ENCODE results near the gene GZF1.
A peak's percentile ranks its signal among the peaks of the same experiment; 100 is the strongest.

Gene GZF1

DNA sequence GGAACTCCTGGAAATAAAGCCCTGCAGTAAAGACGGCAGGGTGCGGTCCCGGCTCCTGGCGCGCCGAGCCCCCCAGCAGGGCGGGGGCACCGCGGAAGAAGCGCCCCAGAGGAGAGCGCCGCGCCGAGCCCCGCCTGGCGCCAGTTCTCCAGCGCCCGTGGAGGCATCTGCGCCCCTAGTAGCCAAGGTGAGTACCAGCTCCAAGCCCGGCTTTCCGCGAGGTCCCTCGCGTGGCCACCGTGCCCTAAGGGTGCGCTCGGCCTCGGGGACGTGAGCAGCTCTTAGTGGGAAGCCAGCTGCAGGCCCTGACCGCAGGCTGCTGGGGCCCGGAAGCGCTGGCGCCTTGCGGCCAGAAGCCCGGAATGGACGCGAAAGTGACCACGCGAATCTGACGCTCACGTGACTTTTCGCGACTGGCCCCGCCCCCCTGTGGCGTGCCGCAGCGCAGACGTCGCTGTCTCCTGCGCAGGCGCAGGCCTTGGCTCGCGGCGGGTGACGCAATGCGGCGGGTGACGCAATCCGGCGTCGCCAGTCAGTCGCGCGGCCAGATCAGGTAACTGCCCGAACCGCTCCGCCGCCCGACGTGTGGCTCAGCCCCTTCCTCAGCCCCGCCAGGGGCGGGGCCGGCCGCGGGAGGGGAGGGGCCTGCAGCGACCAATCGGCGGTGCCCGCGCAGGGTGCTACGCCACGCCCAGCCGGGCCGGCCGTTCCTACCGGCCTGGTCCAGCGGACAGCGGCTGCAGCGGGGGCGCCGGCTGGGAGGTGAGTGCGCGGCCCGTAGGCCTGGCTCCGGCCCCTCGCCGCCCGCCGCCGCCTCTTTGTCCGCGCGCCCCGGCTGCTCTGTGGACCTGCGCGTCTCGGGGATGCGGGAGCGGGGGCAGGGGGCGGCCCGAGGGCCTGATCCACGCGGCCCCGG, at the start of gene GZF1:
Gene GZF1, plus strand, starts transcription at position 707 of the 916 bp plus-strand sequence. CDS start 2,202 bp downstream, outside the sequence.
- peak; percentile 98 to 99 for DNase-seq

DNA sequence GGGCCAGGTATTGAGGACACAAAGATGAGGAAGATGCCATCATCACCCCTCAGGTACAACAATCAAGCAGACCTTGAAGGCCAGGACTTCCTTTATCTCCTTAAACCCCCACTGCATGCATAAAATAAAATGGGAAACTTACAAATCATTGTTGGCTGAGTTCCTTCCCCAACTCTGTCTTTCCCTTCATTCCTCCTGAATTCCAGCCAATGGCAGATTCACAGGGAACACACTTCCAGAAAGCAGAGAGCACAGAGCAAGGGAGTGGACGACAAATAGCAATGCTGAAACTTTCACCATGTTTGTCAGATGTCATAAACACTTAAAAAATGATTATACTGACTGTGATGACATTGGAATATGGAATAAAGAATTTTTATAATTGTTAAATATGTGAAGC, 48.7 kb upstream of the GZF1 start:
- no peak for DNase-seq

DNA sequence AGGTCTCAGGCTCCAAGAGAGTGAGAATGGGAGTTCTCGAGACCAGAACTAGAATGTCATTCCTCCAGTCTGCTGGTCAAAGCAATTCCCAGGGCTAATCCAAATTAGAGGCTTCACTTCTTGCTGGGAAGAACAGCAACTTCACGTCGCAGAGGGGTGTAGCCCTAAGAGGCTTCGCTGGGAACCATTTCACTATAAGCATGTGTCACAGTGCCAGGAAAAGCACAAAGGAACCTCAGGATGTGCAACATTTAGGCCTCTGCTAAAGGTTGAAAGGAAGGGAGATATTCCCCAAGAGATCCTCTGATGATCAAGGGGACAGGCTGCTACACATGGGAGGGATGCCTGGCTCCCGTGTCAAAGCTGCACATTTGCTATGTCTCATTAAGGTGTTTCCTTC, 47.3 kb upstream of the GZF1 start:
- no peak for DNase-seq

DNA sequence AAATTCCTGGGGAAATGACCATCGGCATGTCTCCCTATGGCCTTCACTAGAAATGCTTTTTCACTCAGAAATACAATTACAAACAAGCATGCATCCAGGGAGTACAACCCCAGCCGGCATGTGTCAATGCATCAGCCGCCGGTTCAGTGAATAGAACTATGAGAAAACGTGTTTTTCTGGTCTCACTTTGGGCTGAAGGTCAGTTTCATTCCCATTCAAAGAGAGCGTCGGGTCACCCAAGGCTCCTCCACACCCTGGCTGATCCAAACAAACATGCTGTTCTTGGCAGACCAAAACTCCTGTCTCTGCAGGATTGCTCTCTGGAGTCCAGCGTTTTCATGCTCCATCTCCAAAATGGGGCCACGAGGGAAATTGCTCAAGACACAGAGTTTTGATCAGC, 46.9 kb upstream of the GZF1 start:
- DNase-seq = no peak

DNA sequence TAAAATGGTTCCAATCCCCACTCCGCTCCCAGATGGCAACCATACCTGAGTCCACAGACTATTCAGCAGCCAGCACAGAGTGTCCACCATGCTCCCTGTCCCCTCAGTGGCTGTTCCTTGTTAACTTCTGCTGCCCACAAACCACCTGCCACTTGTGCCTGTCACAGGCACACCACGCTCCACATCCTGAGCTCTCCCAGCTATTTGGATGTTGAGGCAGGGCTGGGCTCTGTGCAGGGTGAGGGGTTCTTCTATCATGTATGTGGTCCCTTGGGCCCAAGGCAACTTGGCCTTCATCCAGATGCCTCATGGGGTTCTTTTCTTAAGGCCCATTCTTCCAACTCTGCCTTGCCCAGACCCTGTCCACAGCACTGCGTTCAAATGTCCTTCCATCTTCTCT, 45.4 kb upstream of the GZF1 start:
- no peak for DNase-seq

DNA sequence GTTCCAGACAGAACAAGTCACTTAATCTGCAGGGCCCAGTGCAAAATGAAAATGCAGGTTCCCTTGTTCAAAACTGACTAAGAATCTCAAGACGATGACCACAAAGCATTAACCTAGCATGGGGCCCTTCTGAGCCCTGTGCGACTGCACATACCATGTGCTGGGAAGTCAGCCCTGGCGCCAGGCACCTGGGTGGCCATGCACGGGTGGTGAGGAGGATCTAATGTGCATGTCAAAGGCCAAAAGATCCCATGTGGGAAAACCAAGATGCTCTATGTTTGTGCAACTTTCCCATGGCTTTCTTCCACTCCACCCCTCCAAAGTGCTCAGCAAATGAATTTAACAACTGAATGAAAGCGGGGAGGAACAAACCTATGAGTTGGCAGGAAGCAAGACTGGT, 44.9 kb upstream of the GZF1 start:
- DNase-seq = no peak

DNA sequence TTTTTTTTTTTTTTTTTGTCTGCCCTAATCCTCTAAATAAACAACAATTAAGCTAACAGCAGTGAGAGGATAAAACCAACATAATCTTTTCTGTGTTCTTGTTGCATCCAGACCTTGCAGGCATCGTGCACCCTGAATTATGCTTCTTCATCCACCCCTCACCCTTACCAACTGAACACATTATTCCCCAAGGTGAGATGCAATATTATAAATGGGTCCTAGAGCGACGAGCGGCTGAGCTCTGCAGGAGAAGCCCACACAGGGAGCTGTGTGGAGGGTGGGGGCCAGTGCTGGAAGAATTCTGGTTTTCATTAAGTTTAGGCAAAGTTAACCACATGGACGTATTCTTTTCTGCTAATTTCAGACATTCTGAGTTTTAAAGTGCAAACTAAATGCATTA, 43.6 kb upstream of the GZF1 start:
- DNase-seq = no peak

DNA sequence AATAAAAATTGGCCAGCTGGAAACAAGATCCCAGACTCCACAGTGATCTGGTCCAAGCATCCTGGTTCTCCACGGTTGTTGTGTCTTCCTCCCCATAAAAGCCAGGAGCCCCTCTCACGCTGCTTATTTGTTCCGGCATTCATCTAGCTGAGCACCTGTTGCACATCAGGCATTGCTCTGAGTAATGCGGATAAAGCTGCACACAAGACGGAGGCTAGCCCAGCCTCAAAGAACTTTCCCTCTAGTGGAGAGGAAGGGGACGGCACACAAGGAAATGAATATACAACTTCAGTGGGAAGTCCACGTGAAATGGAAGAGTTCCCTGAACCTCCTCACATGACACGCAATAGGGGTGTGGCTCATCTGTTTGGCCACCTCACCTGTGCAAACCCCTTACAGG, 41.7 kb upstream of the GZF1 start:
- no peak for DNase-seq

DNA sequence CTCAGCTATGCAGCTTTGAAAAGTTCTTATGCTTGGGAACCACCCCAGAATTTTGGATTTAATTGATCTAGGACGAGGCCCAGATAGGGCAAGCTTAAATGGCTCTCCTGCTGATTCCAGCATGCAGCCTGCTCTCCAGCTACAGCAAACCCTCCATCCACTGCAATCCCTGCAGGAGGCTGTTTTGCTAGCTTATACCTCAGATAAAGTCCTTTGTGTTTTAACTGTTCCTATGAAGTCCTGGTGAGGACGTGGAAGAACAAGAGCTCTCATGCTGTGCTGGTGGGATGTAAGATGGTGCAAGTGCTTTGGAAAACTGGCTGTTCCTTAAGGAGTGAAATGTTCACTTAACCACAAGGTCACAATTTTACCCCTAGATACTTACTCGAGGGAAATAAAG, 36.9 kb upstream of the GZF1 start:
- no peak for DNase-seq

DNA sequence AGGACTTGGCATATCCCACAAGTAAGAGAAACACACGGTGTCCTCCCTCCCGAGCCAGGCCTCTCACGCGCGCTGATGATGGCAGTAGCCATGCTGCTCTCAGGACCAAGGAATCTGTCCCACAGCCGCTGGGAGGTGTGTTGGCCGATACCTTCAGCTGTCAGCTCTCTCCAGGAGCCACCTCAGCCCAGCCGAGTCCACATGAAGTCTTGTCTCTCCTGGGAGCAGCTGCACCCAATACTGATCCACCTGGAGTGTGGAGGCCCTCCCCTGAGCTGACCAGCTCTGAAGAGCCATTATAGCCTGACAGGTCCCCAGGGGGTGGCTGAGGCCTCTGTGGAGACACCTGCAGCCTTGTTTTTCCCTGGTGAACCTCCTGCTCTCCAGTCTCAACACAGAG, 35.2 kb upstream of the GZF1 start:
- DNase-seq = no peak

DNA sequence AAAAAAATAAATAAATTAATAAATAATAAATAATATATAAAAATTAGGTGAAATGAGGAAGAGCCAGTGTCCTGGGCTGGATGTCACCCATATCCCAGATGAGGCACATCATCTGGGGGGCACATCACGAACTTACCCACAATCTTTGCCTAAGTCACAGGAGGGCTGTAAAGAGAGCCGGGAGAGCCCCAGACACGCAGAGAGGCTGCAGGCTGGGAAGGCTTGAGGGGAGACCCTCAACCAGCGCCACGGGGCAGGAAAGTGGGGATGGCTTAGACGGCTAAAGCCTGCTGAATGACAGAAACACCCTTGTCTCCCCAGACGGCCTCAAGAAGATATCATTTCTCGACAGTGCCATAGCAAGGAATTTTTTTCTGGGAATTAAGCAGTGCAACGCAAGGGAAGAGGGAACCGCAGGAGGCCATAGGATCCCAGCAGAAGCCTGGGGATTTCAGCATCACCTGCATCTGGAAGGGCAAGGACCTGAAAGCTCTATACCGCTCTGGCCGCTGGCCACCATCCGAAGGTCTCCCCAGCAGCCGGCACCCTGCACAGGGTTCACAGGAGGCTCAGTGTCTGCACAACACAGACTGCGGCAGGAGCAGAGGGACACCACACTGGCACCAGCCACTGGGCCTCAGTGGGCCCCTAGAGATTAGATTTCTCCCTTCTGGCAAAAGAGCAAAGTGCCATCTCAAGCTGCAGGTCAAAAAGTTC, 34.2 kb upstream of the GZF1 start:
- DNase-seq = no peak

DNA sequence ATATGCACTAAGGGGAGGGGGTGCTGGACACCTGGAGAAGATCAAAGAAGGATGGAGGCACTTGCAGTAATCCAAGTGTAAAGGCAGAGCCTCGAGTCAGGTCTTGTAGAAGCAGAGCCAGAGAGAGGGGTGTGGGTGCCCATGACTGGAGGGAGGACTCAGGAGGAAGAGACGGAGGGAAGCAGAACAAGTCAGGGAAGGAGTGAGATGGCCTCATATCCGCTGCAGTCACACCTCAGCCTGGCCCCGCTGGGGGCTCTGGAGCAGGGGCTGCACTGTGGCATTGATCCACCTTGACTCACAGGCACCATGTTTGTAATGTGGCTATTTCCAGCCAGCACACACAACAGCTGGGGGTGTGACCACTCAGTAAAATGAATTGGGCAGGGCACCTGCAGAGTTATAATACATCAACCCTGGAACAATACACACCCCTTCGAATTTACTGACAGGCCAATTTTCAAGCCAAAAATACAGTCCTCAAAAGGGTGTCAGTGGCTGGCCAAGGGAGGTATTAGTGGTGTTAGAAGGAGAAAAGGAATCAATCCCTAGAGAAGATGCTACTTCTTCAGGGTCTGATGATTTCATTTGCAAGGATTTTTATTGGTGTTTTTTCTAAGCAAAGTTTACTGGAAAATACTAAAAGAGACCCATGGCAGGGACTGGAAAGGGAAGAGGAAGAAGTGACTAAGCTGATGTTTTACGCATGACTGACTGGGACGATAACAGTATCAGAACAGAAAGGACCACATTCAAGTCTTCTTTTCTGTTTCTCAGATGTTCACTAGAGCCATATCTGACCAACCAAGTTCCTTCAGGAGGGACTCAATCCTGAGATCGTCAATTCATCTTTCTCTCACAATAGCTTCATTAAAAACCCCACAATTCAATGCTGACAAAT, 30.3 kb upstream of the GZF1 start:
- no peak for DNase-seq

DNA sequence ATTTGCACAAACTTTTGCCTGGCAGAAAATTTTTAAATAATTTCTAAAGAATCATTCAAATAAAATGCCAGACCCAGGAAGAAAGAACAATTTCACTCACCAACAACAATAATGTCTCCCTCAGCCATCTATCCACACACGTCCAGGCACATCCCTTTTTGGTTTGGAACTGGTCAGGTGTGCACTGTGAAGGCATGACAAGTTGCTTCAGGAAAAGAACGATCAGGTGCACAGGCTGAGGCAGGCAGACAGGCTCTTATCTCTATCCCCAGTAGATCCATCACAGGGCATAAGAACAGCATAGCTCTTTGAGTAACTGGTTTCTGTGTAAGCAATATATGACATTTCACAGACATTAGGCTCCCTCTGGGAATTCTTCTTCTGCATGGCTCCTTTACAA, 29.5 kb upstream of the GZF1 start:
- DNase-seq = no peak

DNA sequence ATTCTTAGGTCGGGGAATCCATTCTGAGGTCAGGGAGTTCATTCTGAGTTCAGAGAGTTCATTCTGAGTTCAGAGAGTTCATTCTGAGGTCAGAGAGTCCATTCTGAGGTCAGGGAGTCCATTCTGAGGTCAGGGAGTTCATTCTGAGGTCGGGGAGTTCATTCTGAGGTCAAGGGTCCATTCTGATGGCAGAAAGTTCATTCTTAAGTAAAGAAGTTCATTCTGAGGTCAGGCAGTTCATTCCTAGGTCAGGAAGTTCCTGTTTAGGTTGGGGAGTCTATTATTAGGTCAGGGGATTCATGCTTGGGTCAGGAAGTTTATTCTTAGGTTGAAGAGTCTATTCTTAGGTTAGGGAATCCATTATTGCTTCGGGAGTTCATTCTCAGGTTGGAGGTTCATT, 27.9 kb upstream of the GZF1 start:
- DNase-seq = no peak

DNA sequence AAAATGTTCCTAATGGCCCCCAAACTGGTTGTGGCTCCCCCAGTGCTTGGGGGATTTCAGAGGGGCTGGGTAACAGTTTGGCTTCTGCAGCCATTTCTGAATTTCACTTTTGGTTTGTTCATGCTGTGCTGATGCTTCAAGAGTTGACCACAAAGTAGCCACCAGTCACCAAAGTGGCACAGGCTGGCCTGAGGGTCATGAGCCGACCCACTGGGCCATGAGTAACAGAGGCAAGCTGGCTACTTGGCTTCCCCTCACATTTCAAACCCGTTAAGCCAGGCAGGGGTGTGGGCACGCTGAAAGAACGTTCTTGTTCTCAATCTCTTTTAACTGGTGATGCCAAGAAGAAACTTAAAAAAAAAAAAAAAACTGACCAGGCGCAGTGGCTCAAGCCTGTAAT, 26.5 kb upstream of the GZF1 start:
- no peak for DNase-seq

DNA sequence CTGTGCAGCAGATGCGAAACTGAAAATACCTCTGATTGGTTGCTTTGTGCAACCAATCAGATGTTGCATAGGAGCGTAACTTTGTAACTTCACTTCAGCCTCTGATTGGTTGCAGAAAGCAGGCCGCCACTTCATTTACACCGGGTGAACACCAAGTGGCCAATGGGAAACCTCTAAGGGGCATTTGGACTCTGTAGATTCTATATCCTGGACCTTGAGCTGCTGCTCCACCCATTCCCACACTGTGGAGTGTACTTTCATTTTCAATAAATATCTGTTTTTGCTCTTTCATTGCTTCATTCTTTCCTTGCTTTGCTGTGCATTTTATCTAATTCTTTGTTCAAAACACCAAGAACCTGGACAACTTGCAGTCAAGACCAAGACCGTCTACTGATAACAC, 25.5 kb upstream of the GZF1 start:
- no peak for DNase-seq

DNA sequence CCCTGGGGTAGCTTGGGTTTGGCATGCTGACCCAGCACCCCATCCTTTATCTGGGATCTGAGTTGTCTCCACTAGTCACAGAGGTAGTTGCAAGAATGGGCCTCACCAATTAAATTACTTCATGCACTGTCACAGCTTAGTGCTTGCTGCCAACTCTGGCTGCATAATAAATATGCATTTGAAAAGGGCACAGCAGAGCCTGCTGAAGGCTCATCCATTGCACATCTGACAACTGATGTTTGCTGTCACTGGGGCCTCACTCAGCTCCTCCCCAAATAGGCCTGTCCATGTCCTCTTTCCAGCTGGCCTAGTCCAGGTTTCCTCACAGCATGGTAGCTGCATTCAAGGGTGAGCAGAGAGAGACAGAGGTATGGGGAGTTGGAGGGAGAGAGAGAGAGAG, 24.7 kb upstream of the GZF1 start:
- no peak for DNase-seq

DNA sequence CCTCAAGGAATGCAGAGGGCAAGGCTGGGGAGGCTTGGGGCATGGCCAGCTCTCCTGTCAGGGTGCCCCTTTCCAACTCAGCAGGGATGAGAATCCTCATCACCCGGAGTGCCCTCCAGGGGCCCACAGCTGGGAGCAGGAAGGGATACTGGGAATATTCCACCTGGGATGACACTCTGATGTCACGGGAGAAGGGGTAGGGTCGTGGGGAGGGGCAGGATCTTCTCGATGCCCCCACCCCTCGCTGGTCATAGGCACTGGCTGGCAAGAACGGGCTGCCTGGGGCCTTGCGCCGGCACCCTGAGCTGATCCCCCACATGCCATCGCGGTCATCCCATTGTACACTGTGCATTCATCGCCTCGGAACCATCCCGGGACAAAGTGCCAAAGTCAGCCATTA, 22.0 kb upstream of the GZF1 start:
- DNase-seq = no peak

DNA sequence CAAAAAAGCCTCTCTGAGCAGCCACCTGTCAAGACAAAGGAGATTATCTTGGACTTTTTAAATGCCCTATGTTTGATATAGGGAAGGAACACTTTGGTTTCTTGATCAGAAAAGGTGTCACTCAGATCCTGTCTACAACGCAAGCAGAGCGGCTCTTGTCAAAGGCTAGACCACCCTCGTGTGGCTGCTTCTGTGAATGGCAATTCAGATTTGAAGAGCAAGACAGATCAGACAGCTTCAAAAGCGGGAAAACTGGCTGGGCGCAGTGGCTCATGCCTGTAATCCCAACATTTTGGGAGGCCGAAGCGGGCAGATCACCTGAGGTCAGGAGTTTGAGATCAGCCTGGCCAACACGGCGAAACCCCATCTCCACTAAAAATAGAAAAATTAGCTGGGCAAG, 21.5 kb upstream of the GZF1 start:
- no peak for DNase-seq

DNA sequence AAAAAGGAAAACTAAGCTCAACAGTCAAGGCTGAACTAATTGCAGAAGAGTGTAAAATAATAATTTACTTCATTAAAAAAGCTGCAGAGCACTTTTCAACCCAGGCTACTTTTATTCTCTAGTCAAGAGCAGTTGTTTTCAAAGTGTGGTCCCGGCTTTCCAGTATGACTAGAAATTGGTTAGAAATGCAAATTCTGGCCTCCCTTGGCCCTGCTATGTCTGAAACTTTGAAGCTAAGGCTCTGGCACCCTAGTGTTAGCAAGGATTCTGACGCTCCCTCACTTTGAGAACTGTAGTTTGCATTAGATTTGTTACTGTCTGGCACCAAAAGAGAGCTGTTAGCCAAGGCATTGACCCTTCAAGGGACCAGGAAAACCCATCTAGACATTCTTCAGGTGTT, 20.9 kb upstream of the GZF1 start:
- no peak for DNase-seq

DNA sequence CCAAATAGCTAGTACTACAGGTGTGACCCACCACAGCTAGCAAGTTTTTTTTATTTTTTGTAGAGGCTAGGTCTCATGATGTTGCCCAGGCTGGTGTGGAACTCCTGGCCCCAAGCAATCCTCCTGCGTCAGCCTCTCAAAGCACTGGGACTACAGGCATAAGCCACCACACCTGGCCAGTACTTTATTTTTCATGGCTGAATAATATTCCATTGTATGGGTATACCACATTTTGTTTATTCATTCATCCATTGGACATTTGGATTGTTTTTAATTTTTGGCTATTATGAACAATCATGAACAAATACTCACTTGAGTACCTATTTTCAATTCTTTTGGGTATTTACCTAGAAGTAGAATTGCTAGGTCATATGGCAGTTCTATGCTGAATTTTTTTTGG, 18.4 kb upstream of the GZF1 start:
- no peak for DNase-seq

DNA sequence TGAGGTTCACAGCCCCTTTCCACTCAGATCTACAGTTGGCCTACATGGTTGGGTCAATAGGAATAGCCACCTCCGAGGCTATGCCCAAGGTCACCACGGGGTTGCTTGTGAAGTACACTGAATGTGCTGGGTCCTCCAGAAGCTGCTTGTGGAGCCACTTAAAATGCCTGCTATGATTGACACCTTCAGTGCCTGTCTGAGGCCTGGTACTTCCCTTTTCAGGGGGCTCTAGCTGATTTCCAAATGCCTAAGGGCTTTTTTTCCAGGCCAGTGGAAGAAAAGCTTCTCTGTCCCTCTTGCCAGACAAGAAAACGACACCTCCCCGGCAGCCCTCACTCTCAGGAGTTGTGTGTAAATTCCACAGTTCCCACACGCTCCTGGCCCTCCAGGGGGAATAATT, 17.6 kb upstream of the GZF1 start:
- DNase-seq = no peak

DNA sequence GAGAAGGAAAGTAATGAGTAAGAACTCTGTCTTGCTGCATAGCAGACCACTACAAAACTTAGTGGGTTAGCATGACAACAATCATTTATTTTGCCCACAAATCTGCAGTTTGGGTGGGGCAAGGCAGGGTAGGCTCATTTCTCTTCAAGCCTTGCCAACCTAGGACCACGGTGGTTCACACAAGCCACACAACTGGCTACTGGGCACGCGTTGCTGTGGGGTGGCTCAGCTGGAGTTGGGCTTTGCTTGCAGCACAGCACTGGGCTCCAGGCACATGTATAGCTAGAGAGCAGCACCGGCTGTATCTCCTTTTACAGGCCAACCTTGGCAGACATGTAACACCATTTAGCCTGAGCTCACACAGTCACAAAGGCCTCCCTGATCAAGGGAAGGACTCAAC, 16.0 kb upstream of the GZF1 start:
- DNase-seq = no peak

Measured in stimulated activated CD4-positive, alpha-beta T cell treated with anti-CD3 and anti-CD28 coated beads, Interleukin-4, amount 100 ng/mL, for 4 hours (primary cell).